DMS153 (cell line): ENCODE data around the gene TMCC2.
A peak's percentile ranks its signal among the peaks of the same experiment; 100 is the strongest.

Source experiments
- DNase-seq: peaks from one replicate; lab custom pipeline; 2025; lab: John Stamatoyannopoulos, UW

Gene TMCC2

GRCh38 chr1:205240569-205240968, 12.8 kb downstream of the TMCC2 start:
- no peak for DNase-seq

GRCh38 chr1:205241366-205242030, 13.8 kb downstream of the TMCC2 start:
- DNase-seq, result no peak

- no peak for DNase-seq
These were observed 15.8 kb downstream of the TMCC2 start for GRCh38 chr1:205243350-205244191.

GRCh38 chr1:205244384-205244783, 16.6 kb downstream of the TMCC2 start:
- DNase-seq, result no peak

- DNase-seq, result no peak
These were observed 17.4 kb downstream of the TMCC2 start for GRCh38 chr1:205245096-205245495.

GRCh38 chr1:205246351-205247119, 18.8 kb downstream of the TMCC2 start:
- DNase-seq, result no peak

- DNase-seq, result peak; percentile 29
These were observed 19.6 kb downstream of the TMCC2 start for GRCh38 chr1:205247130-205247921.

- peak; percentile 56 for DNase-seq
These were observed 21.3 kb downstream of the TMCC2 start for GRCh38 chr1:205248793-205249601.

- DNase-seq, result no peak
These were observed 21.9 kb downstream of the TMCC2 start for GRCh38 chr1:205249651-205250050.

GRCh38 chr1:205250699-205251098, 23.0 kb downstream of the TMCC2 start:
- no peak for DNase-seq

- no peak for DNase-seq
These were observed 23.8 kb downstream of the TMCC2 start for GRCh38 chr1:205251576-205251975.

GRCh38 chr1:205255941-205256780, 28.4 kb downstream of the TMCC2 start:
- peak; percentile 72 for DNase-seq

GRCh38 chr1:205256951-205257625, 29.3 kb downstream of the TMCC2 start:
- DNase-seq, result no peak

GRCh38 chr1:205257735-205258134, 30.0 kb downstream of the TMCC2 start:
- no peak for DNase-seq

GRCh38 chr1:205258261-205258691, 30.5 kb downstream of the TMCC2 start:
- DNase-seq, result no peak

GRCh38 chr1:205258719-205259118, 31.0 kb downstream of the TMCC2 start:
- no peak for DNase-seq

- DNase-seq, result no peak
These were observed 31.6 kb downstream of the TMCC2 start for GRCh38 chr1:205259324-205259832.

GRCh38 chr1:205259998-205260397, 32.3 kb downstream of the TMCC2 start:
- DNase-seq, result no peak
